HepG2 (cell line): ENCODE data around the gene VKORC1. TPM values are rescaled to one million over a fixed set of nuclear protein-coding genes. Genes with fewer than 3 reads are reported as not detected.

ENCODE experiments used
- MAF1 ChIP-seq: sonication (generic); formaldehyde crosslinking; IDR thresholded peaks from 2 replicates; pipeline ENCODE4 v1.5.0; 2020; ENCODE audit warnings: missing genetic modification reagents, borderline replicate concordance
- MBD4 ChIP-seq: IDR thresholded peaks from 2 replicates; pipeline ENCODE4 v1.6.1; 2012; ENCODE audit warnings: low read length, inconsistent platforms, borderline replicate concordance
- RAD51 ChIP-seq: fragments of 450-650 bp; IDR thresholded peaks from 2 replicates; pipeline ENCODE4 v1.6.1; 2016; ENCODE audit warnings: borderline replicate concordance
- SMARCC2 ChIP-seq: fragments of 450-650 bp; IDR thresholded peaks from 2 replicates; pipeline ENCODE4 v1.6.1; 2017; ENCODE audit warnings: antibody characterized with exemption, mild to moderate bottlenecking
- SMC3 ChIP-seq: IDR thresholded peaks from 2 replicates; pipeline ENCODE4 v1.6.1; 2011; ENCODE audit warnings: low read length, improper control_type of control experiment
- SMYD3 ChIP-seq: sonication (generic); formaldehyde crosslinking; IDR thresholded peaks from 2 replicates; pipeline ENCODE4 v1.8.1; 2023; ENCODE audit warnings: mild to moderate bottlenecking, missing genetic modification reagents
- SOX5 ChIP-seq: IDR thresholded peaks from 2 replicates; pipeline ENCODE4 v1.6.1; 2016; ENCODE audit warnings: borderline replicate concordance
- SRSF9 ChIP-seq: fragments of 200-400 bp; formaldehyde crosslinking; IDR thresholded peaks from 2 replicates; pipeline ENCODE4 v1.6.1; 2018; ENCODE audit warnings: borderline replicate concordance, mild to moderate bottlenecking, low read depth, low read length; ENCODE audit not compliant: insufficient read depth, poor library complexity, severe bottlenecking
- ZFP36L2 ChIP-seq: sonication (generic); formaldehyde crosslinking; IDR thresholded peaks from 2 replicates; pipeline ENCODE4 v1.4.0; 2020; ENCODE audit warnings: missing genetic modification reagents
- ZNF550 ChIP-seq: sonication (generic); formaldehyde crosslinking; IDR thresholded peaks from 2 replicates; pipeline ENCODE4 v1.4.0; 2020; ENCODE audit warnings: mild to moderate bottlenecking, missing genetic modification reagents, borderline replicate concordance
- ZNF552 ChIP-seq: sonication (generic); formaldehyde crosslinking; IDR thresholded peaks from 2 replicates; pipeline ENCODE4 v1.9.0; 2022; ENCODE audit warnings: missing genetic modification reagents, mild to moderate bottlenecking, borderline replicate concordance
- ZNF766 ChIP-seq: sonication (generic); formaldehyde crosslinking; IDR thresholded peaks from 2 replicates; pipeline ENCODE4 v1.5.0; 2020; ENCODE audit warnings: missing genetic modification reagents, borderline replicate concordance
- polyA plus RNA-seq, 8 experiments: library from polyadenylated mRNA; depleted of rRNA in 3 of 8; stranded (reverse) in 7 of 8; unstranded in 1 of 8; fragments of >200 nt; fragmentation: Illumina TruSeq in 4 of 8; extraction: Trizol in 4 of 8; gene quantifications; 2 replicates each; pipeline versions ENCODE4 v1.2.1 to v1.2.3, GENCODE V29; 2011 to 2016; ENCODE audit warnings: low read depth in 4 of 8, missing spikeins in 1 of 8, mixed read lengths in 1 of 8; ENCODE audit not compliant: insufficient read depth in 1 of 8
- total RNA-seq, 5 experiments: library from RNA; depleted of rRNA; stranded (reverse); fragments of >200 nt; fragmentation: Illumina TruSeq; extraction: Trizol; gene quantifications; 2 replicates each; pipeline ENCODE4 v1.2.3, GENCODE V29; 2016; ENCODE audit warnings: low read depth in 1 of 5
- TF ChIP-seq, protein P1 (sequence below): sonication (generic); formaldehyde crosslinking; IDR thresholded peaks from 2 replicates; pipeline ENCODE4 v1.8.1; 2023; ENCODE audit warnings: mild to moderate bottlenecking, missing genetic modification reagents
- TF ChIP-seq, protein P2 (sequence below), 2 experiments: sonication (generic) in 1 of 2; formaldehyde crosslinking in 1 of 2; IDR thresholded peaks; 2 replicates each; pipeline versions ENCODE4 v1.6.1 to v1.9.0; 2014 to 2022; ENCODE audit warnings: antibody characterized with exemption in 1 of 2, borderline replicate concordance in 1 of 2, inconsistent platforms in 1 of 2, low read depth in 1 of 2, missing genetic modification reagents in 1 of 2
- TF ChIP-seq, protein P3 (sequence below): sonication (generic); IDR thresholded peaks from 2 replicates; pipeline ENCODE4 v1.6.1; 2016; ENCODE audit warnings: low read depth, borderline replicate concordance
- TF ChIP-seq, protein P4 (sequence below): sonication (generic); formaldehyde crosslinking; conservative IDR thresholded peaks from 2 replicates; pipeline ENCODE4 v1.4.0; 2020; ENCODE audit warnings: missing genetic modification reagents
- TF ChIP-seq, protein P5 (sequence below): IDR thresholded peaks from 2 replicates; pipeline ENCODE4 v1.6.1; 2016; ENCODE audit warnings: missing biosample characterization, missing genetic modification reagents, low read depth

VKORC1 gene
- total and polyA plus RNA-seq, 2 of the 13 experiments (the other 11 are each of a cell fraction or from before 2014, with no cell fraction given), result 141 to 615 TPM

DNA sequence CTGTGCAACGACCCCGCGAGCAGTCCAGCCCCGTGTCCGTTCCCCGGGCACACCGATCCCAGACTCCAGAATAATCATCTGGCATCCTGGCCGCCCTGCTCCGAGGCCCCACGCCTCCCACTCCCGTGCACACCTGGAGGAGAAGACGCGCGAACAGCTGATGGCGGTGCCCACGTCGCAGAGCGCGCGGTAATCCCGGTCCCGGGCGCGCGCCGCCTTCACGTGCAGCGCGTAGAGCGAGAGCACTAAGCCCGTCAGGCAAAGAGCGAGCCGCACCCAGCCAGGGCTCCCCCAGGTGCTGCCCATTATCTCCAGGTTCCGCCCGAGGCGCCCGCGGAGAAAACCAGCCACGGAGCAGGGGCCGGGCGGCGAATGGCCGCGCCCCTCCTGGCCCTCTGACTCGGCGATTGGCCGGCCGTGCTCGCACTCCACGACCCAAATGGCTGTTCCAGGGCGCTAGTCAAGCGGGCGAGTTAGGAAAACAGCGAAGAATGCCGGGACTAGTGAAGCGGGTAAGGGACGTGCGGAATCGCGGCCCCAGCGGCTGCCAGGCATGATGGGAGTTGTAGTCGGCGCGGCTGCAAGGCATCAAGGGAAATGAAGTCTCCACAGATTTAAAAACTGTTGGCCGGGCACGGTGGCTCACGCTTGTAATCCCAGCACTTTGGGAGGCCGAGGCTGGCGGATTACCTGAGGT is at the start of gene VKORC1 (continued):
- TF ChIP-seq ZNF766, result peak; percentile 89
- TF ChIP-seq, protein P1, sequence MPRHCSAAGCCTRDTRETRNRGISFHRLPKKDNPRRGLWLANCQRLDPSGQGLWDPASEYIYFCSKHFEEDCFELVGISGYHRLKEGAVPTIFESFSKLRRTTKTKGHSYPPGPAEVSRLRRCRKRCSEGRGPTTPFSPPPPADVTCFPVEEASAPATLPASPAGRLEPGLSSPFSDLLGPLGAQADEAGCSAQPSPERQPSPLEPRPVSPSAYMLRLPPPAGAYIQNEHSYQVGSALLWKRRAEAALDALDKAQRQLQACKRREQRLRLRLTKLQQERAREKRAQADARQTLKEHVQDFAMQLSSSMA (CRISPR knock-in tag), result peak; percentile 97
- peak; percentile 22; the same call in 1 of the 2 replicates for TF ChIP-seq MAF1
- no peak for TF ChIP-seq RAD51
- TF ChIP-seq SRSF9, result no peak
- no peak for TF ChIP-seq ZNF552 (CRISPR knock-in tag)
- TF ChIP-seq, protein P2, sequence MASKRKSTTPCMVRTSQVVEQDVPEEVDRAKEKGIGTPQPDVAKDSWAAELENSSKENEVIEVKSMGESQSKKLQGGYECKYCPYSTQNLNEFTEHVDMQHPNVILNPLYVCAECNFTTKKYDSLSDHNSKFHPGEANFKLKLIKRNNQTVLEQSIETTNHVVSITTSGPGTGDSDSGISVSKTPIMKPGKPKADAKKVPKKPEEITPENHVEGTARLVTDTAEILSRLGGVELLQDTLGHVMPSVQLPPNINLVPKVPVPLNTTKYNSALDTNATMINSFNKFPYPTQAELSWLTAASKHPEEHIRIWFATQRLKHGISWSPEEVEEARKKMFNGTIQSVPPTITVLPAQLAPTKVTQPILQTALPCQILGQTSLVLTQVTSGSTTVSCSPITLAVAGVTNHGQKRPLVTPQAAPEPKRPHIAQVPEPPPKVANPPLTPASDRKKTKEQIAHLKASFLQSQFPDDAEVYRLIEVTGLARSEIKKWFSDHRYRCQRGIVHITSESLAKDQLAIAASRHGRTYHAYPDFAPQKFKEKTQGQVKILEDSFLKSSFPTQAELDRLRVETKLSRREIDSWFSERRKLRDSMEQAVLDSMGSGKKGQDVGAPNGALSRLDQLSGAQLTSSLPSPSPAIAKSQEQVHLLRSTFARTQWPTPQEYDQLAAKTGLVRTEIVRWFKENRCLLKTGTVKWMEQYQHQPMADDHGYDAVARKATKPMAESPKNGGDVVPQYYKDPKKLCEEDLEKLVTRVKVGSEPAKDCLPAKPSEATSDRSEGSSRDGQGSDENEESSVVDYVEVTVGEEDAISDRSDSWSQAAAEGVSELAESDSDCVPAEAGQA (IDR thresholded peaks at IDR 0.05; ENCODE audit: low read depth), result peak; percentile 50; the same call in 1 of the 2 replicates
- TF ChIP-seq, protein P2 (CRISPR knock-in tag; IDR thresholded peaks at IDR 0.05; ENCODE audit: borderline replicate concordance), result no peak
- TF ChIP-seq MBD4, result no peak
- TF ChIP-seq SMC3, result no peak
- TF ChIP-seq, protein P3, sequence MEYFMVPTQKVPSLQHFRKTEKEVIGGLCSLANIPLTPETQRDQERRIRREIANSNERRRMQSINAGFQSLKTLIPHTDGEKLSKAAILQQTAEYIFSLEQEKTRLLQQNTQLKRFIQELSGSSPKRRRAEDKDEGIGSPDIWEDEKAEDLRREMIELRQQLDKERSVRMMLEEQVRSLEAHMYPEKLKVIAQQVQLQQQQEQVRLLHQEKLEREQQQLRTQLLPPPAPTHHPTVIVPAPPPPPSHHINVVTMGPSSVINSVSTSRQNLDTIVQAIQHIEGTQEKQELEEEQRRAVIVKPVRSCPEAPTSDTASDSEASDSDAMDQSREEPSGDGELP, result peak; percentile 84
- TF ChIP-seq SOX5 (CRISPR knock-in tag), result peak; percentile 64; the same call in 1 of the 2 replicates
- TF ChIP-seq ZFP36L2 (CRISPR knock-in tag), result no peak
- TF ChIP-seq, protein P4, sequence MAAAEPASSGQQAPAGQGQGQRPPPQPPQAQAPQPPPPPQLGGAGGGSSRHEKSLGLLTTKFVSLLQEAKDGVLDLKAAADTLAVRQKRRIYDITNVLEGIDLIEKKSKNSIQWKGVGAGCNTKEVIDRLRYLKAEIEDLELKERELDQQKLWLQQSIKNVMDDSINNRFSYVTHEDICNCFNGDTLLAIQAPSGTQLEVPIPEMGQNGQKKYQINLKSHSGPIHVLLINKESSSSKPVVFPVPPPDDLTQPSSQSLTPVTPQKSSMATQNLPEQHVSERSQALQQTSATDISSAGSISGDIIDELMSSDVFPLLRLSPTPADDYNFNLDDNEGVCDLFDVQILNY (CRISPR knock-in tag), result 0 out of 2 replicates have a peak, but pooled peaks have one; percentile 21
- TF ChIP-seq SMARCC2, result no peak
- TF ChIP-seq, protein P5, sequence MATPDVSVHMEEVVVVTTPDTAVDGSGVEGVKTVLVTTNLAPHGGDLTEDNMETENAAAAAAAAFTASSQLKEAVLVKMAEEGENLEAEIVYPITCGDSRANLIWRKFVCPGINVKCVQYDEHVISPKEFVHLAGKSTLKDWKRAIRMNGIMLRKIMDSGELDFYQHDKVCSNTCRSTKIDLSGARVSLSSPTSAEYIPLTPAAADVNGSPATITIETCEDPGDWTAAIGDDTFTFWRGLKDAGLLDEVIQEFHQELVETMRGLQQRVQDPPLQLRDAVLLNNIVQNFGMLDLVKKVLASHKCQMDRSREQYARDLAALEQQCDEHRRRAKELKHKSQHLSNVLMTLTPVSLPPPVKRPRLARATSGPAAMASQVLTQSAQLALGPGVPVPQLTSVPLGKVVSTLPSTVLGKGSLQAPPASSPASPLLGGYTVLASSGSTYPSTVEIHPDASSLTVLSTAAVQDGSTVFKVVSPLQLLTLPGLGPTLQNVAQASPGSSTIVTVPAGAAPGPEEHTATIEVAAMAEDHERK (CRISPR knock-in tag), result peak; percentile 75
- no peak for TF ChIP-seq SMYD3 (CRISPR knock-in tag)
- TF ChIP-seq ZNF550 (CRISPR knock-in tag), result no peak
